HL-60/S4 treated with retinoic acid at 250 ng/mL for 4 days and 3 days (cell line): Measurements from ENCODE around the gene SLC35G4.
"Not testable (repeated sequence)": the region's sequence is repeated elsewhere in the genome, so short reads cannot be mapped to it uniquely, and the experiment has no call there.

Source experiments
- in situ Hi-C: fragments of 300-500 bp; cut with MboI; formaldehyde crosslinking; loops from 2 replicates; pipeline ENCODE4 v1.7.0; 2022; ENCODE audit warnings: low sequenced_read_pairs

SLC35G4 gene

DNA sequence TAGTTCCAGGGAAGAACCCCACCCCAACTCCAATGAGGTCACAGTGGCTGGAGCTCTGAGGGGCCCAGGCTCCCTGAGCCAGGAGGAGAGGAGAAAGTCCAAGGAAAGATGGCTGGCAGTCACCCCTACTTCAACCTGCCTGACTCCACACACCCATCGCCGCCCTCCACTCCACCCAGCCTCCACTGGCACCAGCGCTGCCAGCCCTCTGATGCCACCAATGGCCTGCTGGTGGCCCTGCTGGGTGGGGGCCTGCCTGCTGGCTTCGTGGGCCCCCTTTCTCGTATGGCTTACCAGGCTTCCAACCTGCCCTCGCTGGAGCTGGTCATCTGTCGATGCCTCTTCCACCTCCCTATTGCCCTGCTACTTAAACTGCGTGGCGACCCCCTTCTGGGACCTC, at the start of gene SLC35G4:
Gene SLC35G4, plus strand, starts transcription at position 109 of the 400 bp plus-strand sequence. Its CDS starts 0 bp downstream, at position 109.
- in situ Hi-C loops, result not testable (repeated sequence)

DNA sequence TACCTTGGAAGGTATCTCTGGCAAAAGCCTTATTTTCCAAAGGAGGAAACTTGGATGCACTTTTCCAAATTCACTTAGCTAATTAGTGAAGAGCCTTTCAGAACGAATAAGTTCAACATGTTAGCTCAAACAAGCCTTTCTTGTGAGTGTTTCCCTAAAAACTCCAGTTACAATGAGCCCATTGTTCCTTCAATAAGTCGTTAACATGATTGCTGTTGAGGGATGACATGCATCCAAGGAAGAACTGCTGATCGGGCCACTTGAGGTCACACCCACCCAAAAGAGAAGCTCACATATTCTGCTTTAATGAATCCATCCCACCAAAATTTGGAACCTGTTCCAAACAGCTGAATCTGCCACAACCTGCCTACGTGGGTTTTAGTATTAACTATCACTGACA, 48.1 kb upstream of the SLC35G4 start:
- in situ Hi-C loops, result loop anchor here (25.0 kb wide), 1 partner anchor 99 kb away; no protein-coding TSS in a partner anchor

DNA sequence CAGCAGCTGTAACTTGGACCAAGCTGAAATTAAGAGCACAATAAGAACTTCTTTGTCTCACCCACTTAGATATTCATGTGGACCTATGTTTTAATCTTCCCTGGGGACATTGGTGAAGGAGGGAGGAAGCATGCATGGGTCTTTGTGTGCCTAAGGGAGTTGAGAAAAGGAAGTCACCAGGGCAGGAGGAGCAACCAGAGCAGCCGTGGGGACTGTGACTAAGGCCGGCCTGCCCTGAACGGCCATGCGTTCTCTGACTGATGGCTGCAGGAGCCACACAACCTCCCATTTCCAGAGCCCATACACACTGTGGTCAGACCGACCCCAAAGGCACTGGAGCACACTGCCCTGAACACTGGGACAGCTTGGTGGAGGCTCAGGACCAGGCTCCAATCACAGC, 43.7 kb upstream of the SLC35G4 start:
- in situ Hi-C loops, result loop anchor here (25.0 kb wide), 1 partner anchor 103 kb away; no protein-coding TSS in a partner anchor

- in situ Hi-C loops, result loop anchor here (25.0 kb wide), 1 partner anchor 104 kb away; no protein-coding TSS in a partner anchor
Measured at GRCh38 chr18:11566236-11566965, 43.0 kb upstream of the SLC35G4 start.

GRCh38 chr18:11567396-11567795, 42.0 kb upstream of the SLC35G4 start:
- in situ Hi-C loops, result loop anchor here (25.0 kb wide), 1 partner anchor 105 kb away; no protein-coding TSS in a partner anchor

GRCh38 chr18:11570073-11570588, 39.3 kb upstream of the SLC35G4 start:
- in situ Hi-C loops, result loop anchor here (25.0 kb wide), 1 partner anchor 108 kb away; no protein-coding TSS in a partner anchor

- in situ Hi-C loops, result loop anchor here (25.0 kb wide), 1 partner anchor 109 kb away; no protein-coding TSS in a partner anchor
Measured at GRCh38 chr18:11570769-11571412, 38.5 kb upstream of the SLC35G4 start.

GRCh38 chr18:11572201-11572600, 37.2 kb upstream of the SLC35G4 start:
- in situ Hi-C loops, result loop anchor here (25.0 kb wide), 1 partner anchor 110 kb away; no protein-coding TSS in a partner anchor

DNA sequence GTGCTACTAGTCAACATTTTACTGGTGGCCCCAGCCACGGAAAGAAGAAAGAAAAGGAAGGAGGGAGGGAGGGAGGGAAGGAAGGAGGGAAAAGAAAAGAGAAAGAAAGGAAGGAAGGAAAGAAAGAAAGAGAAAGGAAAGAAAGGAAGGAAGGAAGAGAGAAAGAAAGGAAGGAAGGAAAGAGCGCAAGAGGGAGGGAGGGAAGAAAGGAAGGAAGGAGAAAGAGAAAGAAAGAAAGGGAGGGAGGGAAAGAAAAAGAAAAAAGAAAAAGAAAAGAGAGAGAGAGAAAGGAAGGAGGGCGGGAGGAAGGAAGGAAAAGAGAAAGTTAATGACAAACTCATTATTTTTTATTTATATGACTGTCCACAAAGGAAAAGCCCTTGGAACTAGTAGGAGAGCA, 34.9 kb upstream of the SLC35G4 start:
- in situ Hi-C loops, result loop anchor here (25.0 kb wide), 1 partner anchor 112 kb away; no protein-coding TSS in a partner anchor

DNA sequence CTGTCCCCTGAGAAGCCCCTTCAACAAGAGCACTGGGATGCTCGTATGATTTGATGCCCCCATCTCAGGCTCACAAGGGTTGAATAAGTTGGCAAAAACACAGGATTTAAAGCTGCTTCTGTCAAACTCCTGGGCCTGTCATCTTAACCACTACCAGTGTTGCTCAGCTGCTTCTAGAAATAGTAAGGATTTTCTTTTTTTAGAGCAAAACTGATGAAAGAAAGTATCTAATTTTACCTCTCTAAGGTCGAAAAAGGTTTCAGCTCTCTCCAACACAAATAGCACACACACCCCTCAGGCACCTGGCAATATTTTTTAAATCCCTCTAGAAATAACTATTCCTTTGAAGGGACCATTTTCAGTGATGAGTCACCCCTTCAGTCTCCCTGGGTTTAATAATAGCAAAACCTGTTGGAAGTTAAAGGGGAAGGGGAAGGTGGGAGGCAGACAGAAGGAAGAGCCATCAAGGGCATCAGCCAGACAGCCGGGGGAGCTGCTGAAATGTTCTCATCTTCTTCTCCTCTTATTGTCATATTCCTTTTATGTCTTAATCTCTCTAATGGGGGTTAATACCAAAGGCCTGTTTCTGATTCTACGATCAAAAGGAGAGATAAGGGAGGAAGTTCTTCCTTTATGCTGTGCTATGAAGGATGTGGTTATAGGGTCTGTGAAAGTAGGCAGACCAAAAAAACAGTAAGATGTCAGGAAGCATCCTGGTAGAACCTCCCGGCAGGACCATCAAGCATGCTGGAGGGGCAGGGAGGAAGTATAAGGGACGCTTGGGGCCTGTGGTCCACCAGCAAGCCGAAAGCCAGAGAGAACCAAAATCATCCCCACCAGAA, 31.9 kb upstream of the SLC35G4 start:
- in situ Hi-C loops, result no loop called here

- in situ Hi-C loops, result no loop called here
Measured at GRCh38 chr18:11578799-11579198, 30.6 kb upstream of the SLC35G4 start.

DNA sequence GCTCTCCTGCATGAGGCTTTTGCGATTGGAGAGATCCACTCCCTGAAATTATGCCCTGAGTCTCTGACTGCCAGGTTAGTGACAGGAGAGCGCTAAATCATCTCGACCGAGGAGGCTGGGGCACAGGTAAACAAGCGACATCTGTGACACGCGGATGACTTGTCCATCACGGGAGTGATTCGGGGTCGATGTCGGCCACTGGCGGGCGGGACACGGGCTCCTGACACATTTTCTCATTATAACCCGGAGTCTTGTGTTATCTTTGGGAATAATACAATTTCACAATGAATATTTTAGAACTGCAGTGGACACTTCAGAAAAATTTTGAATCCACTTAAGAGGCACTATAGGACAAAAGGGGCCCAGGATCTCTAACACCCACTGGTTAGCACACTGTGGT, 29.5 kb upstream of the SLC35G4 start:
- in situ Hi-C loops, result no loop called here

DNA sequence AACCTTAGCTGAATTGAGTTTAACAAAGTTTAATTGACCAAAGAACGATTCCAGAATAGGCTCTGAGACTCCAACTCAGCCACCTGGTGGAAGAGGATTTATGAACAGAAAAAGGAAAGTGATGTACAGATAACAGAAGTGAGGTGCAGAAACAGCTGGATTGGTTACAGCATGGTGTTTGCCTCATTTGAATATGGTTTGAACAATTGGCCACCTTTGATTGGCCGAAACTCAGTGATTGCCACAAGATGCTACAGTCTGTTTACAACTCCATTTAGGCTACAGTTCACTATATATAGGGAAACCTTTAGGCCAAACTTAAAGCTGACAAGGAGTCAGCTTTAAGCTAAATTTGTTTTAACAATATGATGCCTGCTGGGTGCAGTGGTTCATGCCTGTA, 28.1 kb upstream of the SLC35G4 start:
- in situ Hi-C loops, result no loop called here

DNA sequence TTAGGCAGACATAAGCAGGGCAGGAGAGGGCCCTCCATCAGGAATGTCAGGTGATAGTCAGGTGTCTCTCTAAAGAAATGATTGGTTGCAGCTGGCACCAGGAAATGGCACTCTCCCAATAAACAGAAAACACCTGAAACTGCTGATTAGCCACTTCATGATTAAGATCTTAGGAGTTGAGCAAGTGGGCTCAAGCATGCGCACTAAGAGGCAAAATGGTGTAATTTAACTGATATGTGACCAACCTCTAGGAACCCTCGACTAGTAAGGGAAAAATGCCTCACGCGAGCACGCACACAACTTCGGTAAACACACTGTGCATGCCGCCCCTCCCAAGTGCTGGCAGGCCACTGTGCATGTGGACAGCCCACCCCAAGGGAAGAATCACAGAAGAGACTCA, 23.8 kb upstream of the SLC35G4 start:
- in situ Hi-C loops, result no loop called here

DNA sequence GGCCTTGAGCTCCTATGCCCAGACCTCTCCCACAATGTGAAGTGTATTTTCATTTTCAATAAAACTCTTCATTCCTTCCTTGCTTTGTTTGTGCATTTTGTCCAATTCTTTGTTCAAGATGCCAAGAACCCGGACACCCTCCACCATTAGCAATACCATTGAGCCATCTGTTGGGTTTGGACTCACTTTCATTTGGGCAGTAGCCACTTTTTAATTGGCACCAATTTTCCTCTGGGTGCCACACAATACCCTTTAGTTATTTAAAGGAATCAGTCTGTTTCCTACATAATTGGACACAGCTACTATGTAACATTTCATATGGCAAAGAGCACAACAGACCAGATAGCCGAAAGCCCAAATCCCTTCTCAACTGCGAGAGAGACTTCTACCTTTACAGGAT, 22.5 kb upstream of the SLC35G4 start:
- in situ Hi-C loops, result no loop called here

GRCh38 chr18:11587432-11587831, 22.0 kb upstream of the SLC35G4 start:
- in situ Hi-C loops, result no loop called here

DNA sequence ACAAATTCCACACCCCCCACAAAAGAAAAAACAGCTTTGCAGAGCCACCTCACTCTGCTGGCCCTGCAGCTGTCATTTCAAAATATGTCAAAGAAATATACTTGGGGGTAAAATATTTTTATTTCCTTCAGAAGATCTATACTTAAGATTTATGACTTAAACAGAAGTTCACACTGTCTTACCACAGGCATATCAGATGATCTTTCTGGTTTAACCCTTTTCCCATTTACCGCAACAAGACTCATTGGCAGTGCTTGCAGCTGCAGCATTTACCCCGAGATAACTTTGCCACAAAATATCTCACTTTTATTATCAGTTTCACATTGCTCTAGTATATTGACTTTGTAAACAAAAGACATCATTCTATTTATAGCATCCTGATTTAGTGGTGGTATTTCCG, 21.6 kb upstream of the SLC35G4 start:
- in situ Hi-C loops, result no loop called here

DNA sequence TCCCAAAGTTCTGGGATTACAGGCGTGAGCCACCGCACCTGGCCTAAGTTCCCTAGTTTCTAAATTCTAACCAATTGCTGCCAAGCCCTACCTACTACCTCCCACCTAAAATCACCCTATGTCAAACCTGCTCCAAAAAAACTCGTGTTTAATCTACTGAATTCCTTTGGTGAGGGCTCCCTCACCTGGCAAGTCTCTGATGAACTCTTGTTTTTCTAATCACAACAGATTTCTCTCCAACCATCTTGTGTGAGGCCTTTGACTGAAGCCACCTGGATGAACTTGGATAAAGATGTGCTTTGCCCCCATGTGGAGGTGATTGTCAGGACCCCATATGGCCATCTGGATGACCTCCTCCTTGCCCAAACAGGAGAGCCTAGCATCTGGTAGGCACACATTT, 17.4 kb upstream of the SLC35G4 start:
- in situ Hi-C loops, result no loop called here

- in situ Hi-C loops, result no loop called here
Measured at GRCh38 chr18:11600321-11600720, 9.1 kb upstream of the SLC35G4 start.

- in situ Hi-C loops, result no loop called here
Measured at GRCh38 chr18:11607906-11608305, 1.5 kb upstream of the SLC35G4 start.

- in situ Hi-C loops, result not testable (repeated sequence)
Measured at GRCh38 chr18:11608618-11609017, 778 bp upstream of the SLC35G4 start.
